Calu3 (cell line): Measurements from ENCODE around the gene CSMD2. TPM values are rescaled to one million over a fixed set of nuclear protein-coding genes. Genes with fewer than 3 reads are reported as not detected.

ENCODE experiments used
- BruUV-seq: library from RNA; stranded (reverse); fragments of 400-500 nt; replicated peaks from 2 replicates; lab custom pipeline; 2021; lab: Mats Ljungman, UMichigan
- CTCF ChIA-PET: fragments of 300-600 bp; sonication (Branson Sonifier 250); formaldehyde crosslinking; loops from one replicate; lab custom pipeline; 2022; ENCODE audit warnings: antibody characterized with exemption; lab: Charles Lee
- DNase-seq: peaks from one replicate; pipeline ENCODE4 v3.0.0; 2022
- H3K27ac Mint-ChIP-seq: one replicate; pipeline ENCODE4 v1.8.0; 2022; ENCODE audit warnings: mixed read lengths; ENCODE audit not compliant: unreplicated experiment
- H3K27me3 Mint-ChIP-seq: one replicate; pipeline ENCODE4 v1.8.0; 2022; ENCODE audit warnings: mixed read lengths; ENCODE audit not compliant: unreplicated experiment
- H3K36me3 Mint-ChIP-seq: one replicate; pipeline ENCODE4 v1.8.0; 2022; ENCODE audit warnings: mild to moderate bottlenecking, moderate library complexity, mixed read lengths; ENCODE audit not compliant: insufficient read depth, unreplicated experiment
- H3K4me1 Mint-ChIP-seq: one replicate; pipeline ENCODE4 v1.8.0; 2022; ENCODE audit warnings: mild to moderate bottlenecking, low read depth, mixed read lengths; ENCODE audit not compliant: unreplicated experiment
- H3K4me3 Mint-ChIP-seq: one replicate; pipeline ENCODE4 v1.8.0; 2022; ENCODE audit warnings: mild to moderate bottlenecking, low read depth, moderate library complexity, mixed read lengths; ENCODE audit not compliant: unreplicated experiment
- H3K9me3 Mint-ChIP-seq: one replicate; pipeline ENCODE4 v1.8.0; 2022; ENCODE audit warnings: low read depth, mixed read lengths; ENCODE audit not compliant: unreplicated experiment
- intact Hi-C: fragments of 100-400 bp; cut with micrococcal nuclease; formaldehyde crosslinking; loops from one replicate; pipeline ENCODE4 v1.10.0; 2022; ENCODE audit not compliant: unreplicated experiment
- total RNA-seq: library from RNA; stranded (reverse); gene quantifications from 2 replicates; pipeline ENCODE4 v1.2.3, GENCODE V29; 2022
- TF ChIP-seq, protein P1 (sequence below): fragments of 200-600 bp; IDR thresholded peaks from one replicate; pipeline ENCODE4 v1.8.0; 2022; ENCODE audit warnings: antibody characterized with exemption; ENCODE audit not compliant: unreplicated experiment

The CSMD2 gene
- total RNA-seq, 1 experiment from 2014 or later = not detected

DNA sequence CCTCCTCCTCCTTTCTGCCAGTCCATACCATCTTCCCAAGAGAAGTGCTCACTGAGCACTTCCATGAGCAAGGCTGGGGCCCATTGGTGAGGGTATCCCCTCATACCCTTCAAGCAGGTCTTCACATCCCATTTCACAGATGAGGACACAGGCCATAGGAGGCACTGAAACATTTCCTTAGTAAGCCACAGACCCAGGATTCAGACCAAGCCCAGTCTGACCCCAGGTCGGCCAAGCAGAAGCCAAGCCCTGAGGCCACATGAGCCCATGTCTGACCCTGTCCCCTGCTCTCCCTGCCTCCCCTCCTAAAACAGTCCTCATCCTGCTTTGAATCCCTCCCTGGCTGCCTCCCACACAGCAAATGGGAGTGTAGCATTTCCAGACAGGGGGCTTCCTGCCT is 546.4 kb downstream of the CSMD2 start:
- intact Hi-C loops = loop anchor here (10.0 kb wide), 1 partner anchor 494 kb away; no protein-coding TSS in a partner anchor

GRCh38 chr1:33617451-33617850 is 547.6 kb downstream of the CSMD2 start:
- no peaks in the 10 kb centered on the region for H3K36me3 Mint-ChIP-seq
- H3K4me1 Mint-ChIP-seq = no peaks in the 10 kb centered on the region
- intact Hi-C loops = loop anchor here (10.0 kb wide), 1 partner anchor 493 kb away; no protein-coding TSS in a partner anchor
- TF ChIP-seq, protein P1, sequence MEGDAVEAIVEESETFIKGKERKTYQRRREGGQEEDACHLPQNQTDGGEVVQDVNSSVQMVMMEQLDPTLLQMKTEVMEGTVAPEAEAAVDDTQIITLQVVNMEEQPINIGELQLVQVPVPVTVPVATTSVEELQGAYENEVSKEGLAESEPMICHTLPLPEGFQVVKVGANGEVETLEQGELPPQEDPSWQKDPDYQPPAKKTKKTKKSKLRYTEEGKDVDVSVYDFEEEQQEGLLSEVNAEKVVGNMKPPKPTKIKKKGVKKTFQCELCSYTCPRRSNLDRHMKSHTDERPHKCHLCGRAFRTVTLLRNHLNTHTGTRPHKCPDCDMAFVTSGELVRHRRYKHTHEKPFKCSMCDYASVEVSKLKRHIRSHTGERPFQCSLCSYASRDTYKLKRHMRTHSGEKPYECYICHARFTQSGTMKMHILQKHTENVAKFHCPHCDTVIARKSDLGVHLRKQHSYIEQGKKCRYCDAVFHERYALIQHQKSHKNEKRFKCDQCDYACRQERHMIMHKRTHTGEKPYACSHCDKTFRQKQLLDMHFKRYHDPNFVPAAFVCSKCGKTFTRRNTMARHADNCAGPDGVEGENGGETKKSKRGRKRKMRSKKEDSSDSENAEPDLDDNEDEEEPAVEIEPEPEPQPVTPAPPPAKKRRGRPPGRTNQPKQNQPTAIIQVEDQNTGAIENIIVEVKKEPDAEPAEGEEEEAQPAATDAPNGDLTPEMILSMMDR = no peak
- CTCF ChIA-PET = no interaction called here
- H3K27me3 Mint-ChIP-seq = peaks cover 92% of the 10 kb centered on the region
- H3K9me3 Mint-ChIP-seq = no peaks in the 10 kb centered on the region
- BruUV-seq = no TSS peak
- no peak overlapping the region for H3K4me3 Mint-ChIP-seq
- DNase-seq = no peak
- no peak overlapping the region for H3K27ac Mint-ChIP-seq

More for the DNA sequence above, 546.4 kb downstream of the CSMD2 start:
- H3K4me3 Mint-ChIP-seq = no peak overlapping the region
- H3K36me3 Mint-ChIP-seq = no peaks in the 10 kb centered on the region
- CTCF ChIA-PET = no interaction called here
- TF ChIP-seq, protein P1 = no peak
- peaks cover 91% of the 10 kb centered on the region for H3K27me3 Mint-ChIP-seq
- H3K9me3 Mint-ChIP-seq = no peaks in the 10 kb centered on the region
- DNase-seq = no peak
- no TSS peak for BruUV-seq
- H3K27ac Mint-ChIP-seq = no peak overlapping the region
- no peaks in the 10 kb centered on the region for H3K4me1 Mint-ChIP-seq

DNA sequence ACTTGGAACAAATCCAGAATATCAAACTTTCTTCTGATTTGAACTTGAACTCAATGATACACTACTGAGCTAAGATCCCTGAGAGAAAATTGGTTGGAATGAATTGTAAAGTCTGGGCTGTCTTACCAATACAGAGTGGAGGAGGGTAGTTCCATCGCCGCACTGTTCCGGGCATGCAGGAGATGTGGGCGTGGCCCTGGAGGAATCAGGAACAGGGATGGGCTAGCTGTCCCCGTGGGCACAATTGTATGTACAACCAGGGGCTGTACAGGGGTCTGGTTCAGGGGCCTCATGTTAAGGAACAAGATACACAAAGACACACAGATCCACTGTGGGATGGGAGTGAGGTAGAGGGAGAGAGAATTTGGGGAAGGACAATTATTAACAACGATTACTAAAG is 548.2 kb downstream of the CSMD2 start:
- Mint-ChIP-seq H3K36me3 (no peaks in the 10 kb centered on the region), H3K27me3 (peaks cover 91% of the 10 kb centered on the region), H3K4me1 (no peaks in the 10 kb centered on the region), H3K9me3 (no peaks in the 10 kb centered on the region), H3K27ac (no peak overlapping the region), H3K4me3 (no peak overlapping the region)
- TF ChIP-seq, protein P1 = no peak
- CTCF ChIA-PET = no interaction called here
- intact Hi-C loops = loop anchor here (10.0 kb wide), 1 partner anchor 492 kb away; no protein-coding TSS in a partner anchor
- DNase-seq = no peak
- BruUV-seq = no TSS peak

- Mint-ChIP-seq H3K27ac (no peak overlapping the region), H3K4me3 (no peak overlapping the region), H3K36me3 (no peaks in the 10 kb centered on the region), H3K27me3 (peaks cover 85% of the 10 kb centered on the region), H3K9me3 (no peaks in the 10 kb centered on the region), H3K4me1 (no peaks in the 10 kb centered on the region)
- TF ChIP-seq, protein P1 = no peak
- intact Hi-C loops = loop anchor here (10.0 kb wide), 1 partner anchor 491 kb away; no protein-coding TSS in a partner anchor
- CTCF ChIA-PET = no interaction called here
- DNase-seq = no peak
- no TSS peak for BruUV-seq
Measured at GRCh38 chr1:33615546-33615945, 549.5 kb downstream of the CSMD2 start.
